PC-9 (cell line): ENCODE results near the gene CRTC2. TPM values are rescaled to one million over a fixed set of nuclear protein-coding genes. Genes with fewer than 3 reads are reported as not detected.
A peak's percentile ranks its signal among the peaks of the same experiment; 100 is the strongest.

Source experiments
- BruUV-seq: library from RNA; stranded (reverse); fragments of 400-500 nt; replicated peaks from 2 replicates; lab custom pipeline; 2021; lab: Mats Ljungman, UMichigan
- CTCF ChIA-PET: fragments of 300-600 bp; sonication (Branson Sonifier 250); formaldehyde crosslinking; loops from one replicate; lab custom pipeline; 2022; ENCODE audit warnings: antibody characterized with exemption; lab: Charles Lee
- POLR2A ChIA-PET: fragments of 300-600 bp; sonication (Branson Sonifier 250); formaldehyde crosslinking; loops from one replicate; lab custom pipeline; 2022; ENCODE audit warnings: antibody characterized with exemption; ENCODE audit not compliant: unreplicated experiment; lab: Charles Lee
- DNase-seq, 2 experiments: peaks; one replicate each; pipeline versions ENCODE4 v3.0.0 to v3.0.0-alpha.2; 2015 to 2022; ENCODE audit warnings: mixed read lengths in 1 of 2
- H2AFZ ChIP-seq: fragments of 200-600 bp; sonication (generic); 2 replicates; pipeline ENCODE4 v1.8.1; 2017; ENCODE audit warnings: antibody characterized with exemption
- H3F3A ChIP-seq: fragments of 200-600 bp; sonication (generic); 2 replicates; pipeline ENCODE4 v1.8.1; 2017; ENCODE audit warnings: antibody characterized with exemption, mild to moderate bottlenecking, low read depth; ENCODE audit not compliant: insufficient read depth
- H3K27ac ChIP-seq: fragments of 200-600 bp; sonication (generic); 2 replicates; pipeline ENCODE4 v1.6.1; 2016; ENCODE audit warnings: mixed run types
- H3K27me3 ChIP-seq: fragments of 200-600 bp; sonication (generic); 2 replicates; pipeline ENCODE4 v1.6.1; 2016; ENCODE audit warnings: low read depth, mixed run types; ENCODE audit not compliant: insufficient read depth
- H3K36me3 ChIP-seq: fragments of 200-600 bp; sonication (generic); 2 replicates; pipeline ENCODE4 v1.6.1; 2016; ENCODE audit warnings: low read depth, mixed run types
- H3K4me1 ChIP-seq: fragments of 200-600 bp; sonication (generic); replicated peaks from 2 replicates; pipeline ENCODE4 v1.6.1; 2016; ENCODE audit warnings: mixed run types; ENCODE audit not compliant: insufficient read depth
- H3K4me2 ChIP-seq: fragments of 200-600 bp; sonication (generic); 2 replicates; pipeline ENCODE4 v1.6.1; 2017; ENCODE audit warnings: mixed run types
- H3K4me3 ChIP-seq: fragments of 200-600 bp; sonication (generic); 2 replicates; pipeline ENCODE4 v1.6.1; 2016; ENCODE audit warnings: mixed run types
- H3K79me2 ChIP-seq: fragments of 200-600 bp; sonication (generic); 2 replicates; pipeline ENCODE4 v1.6.1; 2017; ENCODE audit warnings: low read depth, mixed run types
- H3K9me2 ChIP-seq: fragments of 200-600 bp; sonication (generic); 2 replicates; pipeline ENCODE4 v1.8.1; 2017; ENCODE audit warnings: mild to moderate bottlenecking; ENCODE audit not compliant: insufficient read depth
- H3K9me3 ChIP-seq: fragments of 200-600 bp; sonication (generic); 2 replicates; pipeline ENCODE4 v1.8.1; 2016; ENCODE audit warnings: low read depth; ENCODE audit not compliant: insufficient read depth
- H4K20me1 ChIP-seq: fragments of 200-600 bp; sonication (generic); 2 replicates; pipeline ENCODE4 v1.8.1; 2017; ENCODE audit not compliant: insufficient read depth
- EZH2 ChIP-seq: fragments of 200-600 bp; sonication (generic); IDR thresholded peaks from 2 replicates; pipeline ENCODE4 v1.8.0; 2017; ENCODE audit warnings: antibody characterized with exemption, low read depth
- intact Hi-C: fragments of 100-400 bp; cut with micrococcal nuclease; formaldehyde crosslinking; loops from one replicate; pipeline ENCODE4 v1.10.0; 2022; ENCODE audit not compliant: unreplicated experiment
- total RNA-seq: library from RNA; stranded (reverse); gene quantifications from 2 replicates; pipeline ENCODE4 v1.2.3, GENCODE V29; 2021
- TF ChIP-seq, protein P1 (sequence below): fragments of 200-600 bp; sonication (generic); conservative IDR thresholded peaks from 2 replicates; pipeline ENCODE4 v1.6.1; 2017; ENCODE audit warnings: mixed run types, antibody characterized with exemption, mild to moderate bottlenecking, moderate library complexity

Gene CRTC2
- total RNA-seq, 1 experiment from 2014 or later: 63.6 TPM

- Histone ChIP-seq H3K36me3 (no peaks in the 10 kb centered on the region), H3K4me3 (peak overlapping the region; percentile 90), H3F3A (peaks cover 54% of the 10 kb centered on the region), H2AFZ (peak overlapping the region; percentile 89), H3K9me3 (no peaks in the 10 kb centered on the region), H3K4me2 (peak overlapping the region; percentile 98), H3K9me2 (no peaks in the 10 kb centered on the region), H3K27ac (no peak overlapping the region), H3K79me2 (peaks cover 18% of the 10 kb centered on the region), H3K4me1 (peaks cover 35% of the 10 kb centered on the region), H4K20me1 (no peaks in the 10 kb centered on the region), H3K27me3 (no peaks in the 10 kb centered on the region)
- TF ChIP-seq, protein P1, sequence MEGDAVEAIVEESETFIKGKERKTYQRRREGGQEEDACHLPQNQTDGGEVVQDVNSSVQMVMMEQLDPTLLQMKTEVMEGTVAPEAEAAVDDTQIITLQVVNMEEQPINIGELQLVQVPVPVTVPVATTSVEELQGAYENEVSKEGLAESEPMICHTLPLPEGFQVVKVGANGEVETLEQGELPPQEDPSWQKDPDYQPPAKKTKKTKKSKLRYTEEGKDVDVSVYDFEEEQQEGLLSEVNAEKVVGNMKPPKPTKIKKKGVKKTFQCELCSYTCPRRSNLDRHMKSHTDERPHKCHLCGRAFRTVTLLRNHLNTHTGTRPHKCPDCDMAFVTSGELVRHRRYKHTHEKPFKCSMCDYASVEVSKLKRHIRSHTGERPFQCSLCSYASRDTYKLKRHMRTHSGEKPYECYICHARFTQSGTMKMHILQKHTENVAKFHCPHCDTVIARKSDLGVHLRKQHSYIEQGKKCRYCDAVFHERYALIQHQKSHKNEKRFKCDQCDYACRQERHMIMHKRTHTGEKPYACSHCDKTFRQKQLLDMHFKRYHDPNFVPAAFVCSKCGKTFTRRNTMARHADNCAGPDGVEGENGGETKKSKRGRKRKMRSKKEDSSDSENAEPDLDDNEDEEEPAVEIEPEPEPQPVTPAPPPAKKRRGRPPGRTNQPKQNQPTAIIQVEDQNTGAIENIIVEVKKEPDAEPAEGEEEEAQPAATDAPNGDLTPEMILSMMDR: no peak
- TF ChIP-seq EZH2: no peak
- no TSS peak for BruUV-seq
- intact Hi-C loops: loop anchor here (10.0 kb wide), 2 partner anchors 404 to 434 kb away; partner anchors contain the start of genes S100A2 and S100A6
- POLR2A ChIA-PET: interaction anchor here (0.6 to 1.7 kb wide), 2 partner anchors 10 to 203 kb away, joined by 6 to 13 read pairs; partner anchors contain the start of gene JTB
- CTCF ChIA-PET: interaction anchor here (1.4 kb wide), 1 partner anchor 9 kb away, joined by 6 read pairs; the partner anchor contains the start of gene JTB
- no peak for DNase-seq
These were observed 10.0 kb upstream of the CRTC2 start for GRCh38 chr1:153968408-153968807.

DNA sequence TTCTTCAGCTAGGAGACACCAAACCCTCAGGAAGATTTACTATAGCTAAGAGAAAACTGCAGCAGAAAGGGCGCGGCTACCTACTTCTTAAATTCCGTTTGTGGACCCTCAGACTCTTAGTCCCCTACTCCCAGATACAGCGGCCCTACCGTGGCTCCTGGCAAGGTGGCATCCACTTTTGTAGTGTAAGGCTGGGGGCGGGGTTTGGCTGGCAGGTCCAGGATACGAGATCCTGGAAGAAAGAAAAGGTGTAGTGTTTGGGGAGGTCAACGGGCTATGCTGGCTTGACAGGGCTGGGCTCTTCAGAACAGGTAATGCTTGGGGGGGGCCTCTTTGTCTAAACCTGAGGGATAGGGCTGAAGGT, 9.6 kb upstream of the CRTC2 start:
- Histone ChIP-seq H3K36me3 (no peaks in the 10 kb centered on the region), H3K79me2 (peaks cover 19% of the 10 kb centered on the region), H3K9me3 (no peaks in the 10 kb centered on the region), H3K9me2 (no peaks in the 10 kb centered on the region), H3K27ac (peak overlapping the region; percentile 80), H3F3A (peaks cover 55% of the 10 kb centered on the region), H4K20me1 (no peaks in the 10 kb centered on the region), H3K27me3 (no peaks in the 10 kb centered on the region), H3K4me1 (peaks cover 35% of the 10 kb centered on the region), H3K4me2 (peak overlapping the region; percentile 98), H3K4me3 (peak overlapping the region; percentile 90), H2AFZ (peak overlapping the region; percentile 89)
- DNase-seq: peak; percentile 56 to 57
- intact Hi-C loops: loop anchor here (1.0 to 10.0 kb wide), 3 partner anchors 18 to 433 kb away; partner anchors contain the start of genes RAB13, S100A2 and S100A6
- TF ChIP-seq EZH2: no peak
- TF ChIP-seq, protein P1: no peak
- BruUV-seq: no TSS peak
- CTCF ChIA-PET: interaction anchor here (1.4 kb wide), 1 partner anchor 9 kb away, joined by 6 read pairs; the partner anchor contains the start of gene JTB
- POLR2A ChIA-PET: interaction anchor here (0.6 to 1.7 kb wide), 4 partner anchors 10 to 297 kb away, joined by 3 to 13 read pairs (median 4); partner anchors contain the start of gene JTB

DNA sequence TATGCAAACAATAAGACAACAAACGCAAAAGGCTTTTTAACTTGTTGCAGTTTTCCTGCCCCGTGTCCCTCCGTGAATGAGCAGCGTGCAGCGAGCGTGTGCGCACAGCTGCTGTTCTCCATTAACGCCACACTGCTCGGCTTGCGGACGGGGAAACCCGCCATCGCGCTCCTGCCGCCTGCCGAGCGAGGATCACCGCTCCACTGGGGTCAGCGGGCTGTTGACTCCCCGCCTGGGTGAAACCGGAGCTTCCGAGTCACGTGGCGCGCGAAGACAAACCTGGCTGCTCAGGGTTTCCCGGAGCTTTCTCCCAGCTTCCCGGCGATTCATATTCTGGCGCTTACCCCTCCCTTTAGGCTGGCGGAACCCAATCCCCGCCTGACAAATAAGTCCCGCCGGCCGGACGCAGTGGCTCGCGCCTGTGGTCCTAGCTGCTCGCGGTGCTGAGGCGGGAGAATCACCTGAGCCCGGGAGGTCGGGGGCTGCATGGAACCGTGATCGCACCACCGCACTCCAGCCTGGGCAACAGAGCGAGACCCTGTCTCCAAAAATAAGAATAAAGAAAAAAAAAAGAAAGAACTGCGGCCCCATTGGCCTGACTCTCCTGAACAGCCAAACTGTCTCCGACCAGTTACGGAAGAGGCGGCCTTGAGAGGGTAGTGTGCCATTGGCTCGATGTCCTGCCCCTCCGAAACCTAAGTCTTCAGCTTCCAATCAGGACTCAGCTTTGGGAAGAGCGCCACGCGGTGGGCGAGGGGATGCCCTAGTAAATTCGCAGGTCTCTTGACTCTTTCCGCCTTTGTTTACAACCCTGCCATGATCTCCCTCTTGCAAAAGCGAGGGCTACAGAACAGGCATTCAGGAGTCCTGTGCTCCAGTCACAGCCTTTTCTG, 8.9 kb upstream of the CRTC2 start, which contains the start of gene CREB3L4:
Gene CREB3L4, plus strand, starts transcription at position 796 of the 893 bp plus-strand sequence. CDS start 624 bp downstream, outside the sequence.
- peak; percentile 92 to 93 for DNase-seq
- peaks cover 26% of the 10 kb centered on the region for H3K79me2 ChIP-seq
- H3K4me3 ChIP-seq: peak within 1 kb of the TSS; percentile 90
- peaks cover 37% of the 10 kb centered on the region for H3K4me1 ChIP-seq
- intact Hi-C loops: loop anchor here (1.0 to 10.0 kb wide), 3 partner anchors 19 to 433 kb away; partner anchors contain the start of genes RAB13, S100A2 and S100A6
- H3K36me3 ChIP-seq: no peaks in the 10 kb centered on the region
- ChIA-PET POLR2A (interaction anchor here (0.5 to 1.7 kb wide), 11 partner anchors 10 to 1086 kb away, joined by 3 to 13 read pairs (median 3); partner anchors contain the start of genes GATAD2B, JTB and RAB13), CTCF (interaction anchor here (0.6 to 1.4 kb wide), 3 partner anchors 10 to 430 kb away, joined by 3 to 6 read pairs (median 3); partner anchors contain the start of gene JTB)
- no peaks in the 10 kb centered on the region for H3K9me3 ChIP-seq
- no TSS peak for BruUV-seq
- no peaks in the 10 kb centered on the region for H3K27me3 ChIP-seq
- no peak for TF ChIP-seq EZH2
- TF ChIP-seq, protein P1: peak; percentile 58; the same call in 1 of the 2 replicates
- peak within 1 kb of the TSS; percentile 98 for H3K4me2 ChIP-seq
- H2AFZ ChIP-seq: peak within 1 kb of the TSS; percentile 89
- H3K9me2 ChIP-seq: no peaks in the 10 kb centered on the region
- peak within 1 kb of the TSS; percentile 80 for H3K27ac ChIP-seq
- peaks cover 59% of the 10 kb centered on the region for H3F3A ChIP-seq
- H4K20me1 ChIP-seq: no peaks in the 10 kb centered on the region
